ENCODE data around the gene MAP3K5. TPM values are rescaled to one million over a fixed set of nuclear protein-coding genes. Genes with fewer than 3 reads are reported as not detected.

The MAP3K5 gene
- total RNA-seq, 2 donors from 2014 or later, result 65.7 to 98.4 TPM

- TF ChIP-seq POLR2AphosphoS5 (IDR thresholded peaks at IDR 0.05) (no peak), POLR2A (IDR thresholded peaks at IDR 0.05) (no peak), CTCF (IDR thresholded peaks at IDR 0.05) (no peak)
- 61% methylated on average over 4 of the region's 4 CpGs for WGBS
- Histone ChIP-seq H3K27me3 (replicated peaks; ENCODE audit: insufficient read depth) (no peaks in the 10 kb centered on the region), H3K27ac (no peak overlapping the region), H3K9me3 (no peaks in the 10 kb centered on the region), H3K4me1 (replicated peaks) (no peaks in the 10 kb centered on the region), H3K4me3 (no peak overlapping the region), H3K36me3 (no peaks in the 10 kb centered on the region)
- no peak for DNase-seq (ENCODE audit: low spot score)
- intact Hi-C loops (cut with DNase I), result no loop called here
Observed at GRCh38 chr6:136510782-136511181, 281.5 kb downstream of the MAP3K5 start.

GRCh38 chr6:136510299-136510698 lies 282.0 kb downstream of the MAP3K5 start:
- H3K4me1 ChIP-seq (replicated peaks), result no peaks in the 10 kb centered on the region
- WGBS, result 91% methylated on average over 5 of the region's 5 CpGs
- no peak for DNase-seq (ENCODE audit: low spot score)
- intact Hi-C loops (cut with DNase I), result no loop called here
- TF ChIP-seq POLR2AphosphoS5 (IDR thresholded peaks at IDR 0.05) (no peak), POLR2A (IDR thresholded peaks at IDR 0.05) (no peak), CTCF (IDR thresholded peaks at IDR 0.05) (no peak)
- H3K27me3 ChIP-seq (replicated peaks; ENCODE audit: insufficient read depth), result no peaks in the 10 kb centered on the region
- H3K4me3 ChIP-seq, result no peak overlapping the region
- no peak overlapping the region for H3K27ac ChIP-seq
- no peaks in the 10 kb centered on the region for H3K36me3 ChIP-seq
- H3K9me3 ChIP-seq, result no peaks in the 10 kb centered on the region

- TF ChIP-seq POLR2AphosphoS5 (IDR thresholded peaks at IDR 0.05), result no peak
- no peak for TF ChIP-seq POLR2A (IDR thresholded peaks at IDR 0.05)
- TF ChIP-seq CTCF (IDR thresholded peaks at IDR 0.05), result no peak
- DNase-seq (ENCODE audit: low spot score), result no peak
- WGBS, result 81% methylated on average over 1 of the region's 1 CpG
- Histone ChIP-seq H3K27ac (no peak overlapping the region), H3K9me3 (no peaks in the 10 kb centered on the region), H3K27me3 (replicated peaks; ENCODE audit: insufficient read depth) (no peaks in the 10 kb centered on the region), H3K36me3 (no peaks in the 10 kb centered on the region), H3K4me1 (replicated peaks) (no peaks in the 10 kb centered on the region), H3K4me3 (no peak overlapping the region)
- intact Hi-C loops (cut with DNase I), result no loop called here
Observed at GRCh38 chr6:136508725-136509392, 283.4 kb downstream of the MAP3K5 start.

Small RNAs within 50 kb of the gene (small RNA-seq; reads per million reads assigned to genes)
- 0 reads per million in 2 donors for gene RNA5SP219

Other genes starting within 250 kb of the MAP3K5 start
- 10 to 100 TPM; 35.1 to 45.2 TPM for gene MAP7, start 242.1 kb downstream of the MAP3K5 start, total RNA-seq
- 10 to 100 TPM; 15.4 to 27.6 TPM for gene PEX7, start 30.1 kb upstream of the MAP3K5 start, total RNA-seq
- gene SLC35D3, start 129.8 kb upstream of the MAP3K5 start, total RNA-seq, result under 1 TPM in 1 of 2 donors, not detected in 1; 0.23 TPM